SH-SY5Y (cell line): ENCODE measurements around the gene ECT2L.

ENCODE experiments used
- GATA2 ChIP-seq: IDR thresholded peaks from 2 replicates; pipeline ENCODE4 v1.6.1; 2011; ENCODE audit warnings: mild to moderate bottlenecking, low read depth, low read length
- GATA3 ChIP-seq: IDR thresholded peaks from 2 replicates; pipeline ENCODE4 v1.6.1; 2011; ENCODE audit warnings: low read depth, mild to moderate bottlenecking, low read length, moderate library complexity

Gene ECT2L

DNA sequence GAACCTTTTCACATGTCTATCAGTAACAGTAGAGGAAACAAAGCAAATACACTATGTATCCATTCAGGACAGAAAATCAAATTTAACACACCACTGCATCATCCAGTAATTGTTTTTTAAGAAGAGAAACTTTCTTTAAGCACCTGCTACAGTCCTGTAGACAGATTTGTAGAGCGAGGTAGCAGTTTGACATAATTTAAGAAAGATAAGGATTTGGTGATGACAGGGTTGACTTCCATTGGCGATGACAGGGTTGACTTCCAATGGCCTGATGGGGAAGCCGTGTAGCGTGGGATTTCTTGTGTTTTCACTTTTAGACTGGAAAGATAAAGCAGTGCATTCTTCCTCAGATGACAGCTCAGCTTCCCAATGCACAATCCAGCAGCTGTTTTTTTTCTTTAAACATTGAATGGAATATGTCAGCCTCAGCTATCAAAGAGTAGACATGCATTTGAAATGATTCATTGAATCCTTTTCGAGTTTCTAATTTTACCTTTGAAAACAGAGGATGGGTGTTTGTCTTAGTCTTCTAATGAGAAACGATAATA lies 68.5 kb downstream of the ECT2L start:
- TF ChIP-seq GATA3 (no peak), GATA2 (no peak)

DNA sequence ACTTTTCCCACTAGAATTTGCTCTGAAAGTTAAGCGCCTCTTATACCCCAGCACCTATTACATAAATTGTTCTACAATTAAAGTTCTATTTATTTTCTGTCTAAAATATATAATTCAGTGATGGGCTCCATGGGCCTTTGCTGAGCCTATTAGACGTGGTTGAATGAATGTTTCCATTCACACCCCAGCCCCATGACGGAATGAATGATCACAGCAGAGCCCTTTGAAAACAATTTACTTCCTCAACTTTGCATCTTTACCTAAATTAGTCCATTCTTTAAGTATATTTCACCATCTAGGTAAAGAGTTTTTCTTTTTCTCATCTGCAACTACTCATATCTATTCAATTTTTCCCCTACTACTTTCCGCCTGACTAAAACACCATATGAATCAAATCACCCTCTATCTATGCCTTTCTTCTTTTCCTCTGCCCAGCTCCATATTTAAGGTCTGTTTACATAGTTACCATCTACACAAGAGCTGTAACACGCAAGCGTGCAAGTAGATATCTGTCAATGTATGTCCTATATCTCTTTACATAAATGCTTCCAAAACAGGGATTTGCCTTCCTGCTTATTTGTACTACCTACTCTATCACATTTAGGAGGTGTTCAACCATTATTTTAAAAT lies 69.7 kb downstream of the ECT2L start:
- TF ChIP-seq GATA2 (no peak), GATA3 (no peak)

DNA sequence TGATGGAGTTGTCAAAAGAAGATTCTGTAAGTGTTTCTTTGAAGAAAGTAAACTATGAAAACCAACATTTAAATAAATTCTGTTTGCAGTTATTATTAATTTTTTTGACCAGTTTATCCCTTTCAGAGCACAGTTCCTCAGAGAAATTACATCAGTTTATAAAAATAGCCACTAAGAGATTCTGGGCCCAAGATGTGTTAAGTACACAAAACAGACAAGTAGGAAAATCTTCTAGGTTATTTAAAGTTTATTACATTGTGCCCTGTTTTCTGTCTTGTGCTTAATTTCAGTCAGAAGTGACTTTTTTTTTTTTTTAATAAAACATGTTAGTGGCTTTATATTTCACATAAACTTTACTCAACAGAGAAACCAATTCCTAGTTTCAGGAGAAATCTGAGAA lies 72.3 kb downstream of the ECT2L start:
- TF ChIP-seq GATA3 (no peak), GATA2 (no peak)

DNA sequence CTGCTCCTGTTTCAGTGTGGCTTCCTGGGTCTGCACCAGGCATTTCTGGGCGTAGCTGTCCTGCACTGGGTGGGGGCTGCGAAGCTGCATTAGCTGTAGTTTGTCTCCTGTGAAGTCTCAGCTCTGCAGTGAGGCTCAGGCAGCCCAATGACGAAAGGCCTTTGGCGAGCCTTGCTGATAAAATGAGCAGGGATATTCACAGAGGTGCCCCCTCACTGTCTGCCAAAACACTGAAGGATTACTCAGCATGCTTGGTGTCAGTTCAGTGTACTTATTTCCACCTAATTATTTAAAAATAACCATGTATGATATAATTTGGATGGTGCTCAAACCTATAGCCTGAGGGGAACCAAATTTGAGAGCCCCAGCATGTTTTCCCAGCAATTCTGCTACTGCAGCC lies 73.5 kb downstream of the ECT2L start:
- TF ChIP-seq GATA2 (no peak), GATA3 (no peak)

DNA sequence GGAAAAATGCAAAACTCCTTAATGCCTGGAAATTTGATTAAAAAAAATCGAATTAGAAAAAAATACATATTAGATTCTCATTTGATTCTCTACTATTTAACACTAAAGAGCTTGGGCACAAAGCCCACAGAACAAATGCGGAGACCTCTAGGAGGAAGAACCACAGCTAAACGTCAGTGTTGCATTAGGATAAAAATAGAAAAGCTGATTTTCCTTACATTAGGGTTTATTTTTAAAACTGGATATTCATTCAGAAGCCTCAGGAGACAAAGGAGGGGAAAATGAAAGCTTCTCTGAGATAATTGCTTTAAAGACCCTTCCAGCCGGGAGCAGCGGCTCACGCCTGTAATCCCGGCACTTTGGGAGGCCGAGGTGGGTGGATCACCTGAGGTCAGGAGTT lies 77.3 kb downstream of the ECT2L start:
- no peak for TF ChIP-seq GATA3
- no peak for TF ChIP-seq GATA2

DNA sequence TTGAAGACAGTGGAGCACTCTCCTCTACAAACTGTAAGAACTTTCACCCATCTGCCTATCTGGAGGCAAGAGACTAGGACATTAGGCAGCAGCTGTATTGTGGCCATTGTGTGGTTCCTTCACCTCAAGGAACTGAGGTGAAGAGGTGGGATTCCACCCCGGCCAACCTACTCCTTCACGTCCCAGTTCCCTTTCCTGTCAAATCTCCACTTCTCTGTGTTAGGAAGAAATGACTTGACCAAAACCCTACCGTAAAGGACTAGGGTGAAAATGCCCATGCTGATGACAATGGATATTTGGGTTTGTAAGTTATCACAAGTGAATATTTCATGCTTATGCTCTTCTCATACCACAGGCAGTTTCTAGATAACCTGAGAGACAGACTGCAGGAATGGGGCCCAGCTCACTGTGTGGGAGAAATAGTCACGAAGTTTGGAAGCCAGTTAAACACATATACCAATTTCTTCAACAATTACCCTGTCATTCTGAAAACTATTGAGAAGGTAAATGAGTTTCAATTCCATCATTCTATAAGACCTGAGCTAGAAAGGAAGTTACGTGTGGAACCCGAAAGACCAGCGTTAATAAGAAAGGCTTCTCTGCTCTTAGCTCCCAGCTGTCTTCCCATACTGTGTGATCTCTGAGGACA lies 86.6 kb downstream of the ECT2L start:
- no peak for TF ChIP-seq GATA2
- no peak for TF ChIP-seq GATA3

DNA sequence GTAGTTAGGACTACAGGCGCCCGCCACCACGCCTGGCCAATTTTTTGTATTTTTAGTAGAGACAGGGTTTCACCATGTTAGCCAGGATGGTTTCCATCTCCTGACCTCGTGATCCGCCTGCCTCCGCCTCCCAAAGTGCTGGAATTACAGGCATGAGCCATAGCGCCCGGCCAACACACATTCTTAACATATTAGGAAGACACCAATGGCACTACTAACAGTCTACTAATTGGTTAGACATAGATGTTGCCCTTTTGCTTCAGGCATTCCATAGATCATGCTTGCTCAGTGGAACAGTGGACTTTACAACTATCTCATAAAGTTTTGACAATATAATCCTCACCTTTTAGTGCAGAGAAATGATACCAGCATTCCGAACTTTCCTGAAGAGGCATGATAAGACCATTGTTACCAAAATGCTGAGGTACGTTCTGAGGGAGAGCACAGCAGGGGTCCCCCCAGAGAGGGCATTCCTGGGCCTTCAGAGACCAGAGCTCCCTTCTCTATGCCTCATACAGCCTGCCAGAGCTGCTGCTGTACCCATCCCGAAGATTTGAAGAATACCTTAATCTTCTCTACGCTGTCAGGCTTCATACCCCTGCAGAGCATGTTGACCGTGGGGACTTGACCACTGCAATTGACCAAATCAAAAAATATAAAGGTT lies 89.4 kb downstream of the ECT2L start:
- no peak for TF ChIP-seq GATA3
- TF ChIP-seq GATA2: no peak

DNA sequence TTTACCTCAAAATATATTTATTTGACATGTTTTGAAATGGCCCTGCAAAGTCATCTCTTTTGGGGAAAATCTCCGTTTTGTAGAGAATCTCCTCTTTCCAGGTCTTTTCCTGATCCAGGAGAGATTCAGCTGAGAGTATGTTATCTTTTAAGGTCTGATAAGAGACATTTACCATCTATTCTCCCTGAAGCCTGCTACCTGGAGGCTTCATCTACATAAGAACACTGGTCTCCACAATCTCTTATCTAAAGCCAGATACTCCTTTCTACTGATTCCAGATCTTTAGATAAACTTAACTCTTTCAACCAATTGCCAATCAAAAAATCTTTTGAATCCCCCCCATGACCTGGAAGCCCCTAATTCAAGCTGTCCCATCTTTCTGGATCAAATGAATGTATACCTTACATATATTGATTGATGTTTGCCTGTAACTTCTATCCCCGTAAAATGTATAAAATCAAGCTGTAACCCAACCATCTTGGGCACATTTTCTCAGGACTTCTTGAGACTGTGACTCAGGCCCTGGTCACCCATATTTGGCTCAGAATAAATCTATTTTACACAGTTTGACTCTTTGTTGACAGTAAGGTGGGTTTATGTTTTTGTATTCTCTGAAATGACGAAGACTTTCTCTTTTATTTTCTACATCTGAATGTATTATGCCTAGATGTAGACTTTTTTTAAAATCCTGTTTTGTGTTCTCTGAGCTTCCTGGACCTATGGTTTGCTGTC lies 95.5 kb downstream of the ECT2L start:
- TF ChIP-seq GATA2 (no peak), GATA3 (no peak)

DNA sequence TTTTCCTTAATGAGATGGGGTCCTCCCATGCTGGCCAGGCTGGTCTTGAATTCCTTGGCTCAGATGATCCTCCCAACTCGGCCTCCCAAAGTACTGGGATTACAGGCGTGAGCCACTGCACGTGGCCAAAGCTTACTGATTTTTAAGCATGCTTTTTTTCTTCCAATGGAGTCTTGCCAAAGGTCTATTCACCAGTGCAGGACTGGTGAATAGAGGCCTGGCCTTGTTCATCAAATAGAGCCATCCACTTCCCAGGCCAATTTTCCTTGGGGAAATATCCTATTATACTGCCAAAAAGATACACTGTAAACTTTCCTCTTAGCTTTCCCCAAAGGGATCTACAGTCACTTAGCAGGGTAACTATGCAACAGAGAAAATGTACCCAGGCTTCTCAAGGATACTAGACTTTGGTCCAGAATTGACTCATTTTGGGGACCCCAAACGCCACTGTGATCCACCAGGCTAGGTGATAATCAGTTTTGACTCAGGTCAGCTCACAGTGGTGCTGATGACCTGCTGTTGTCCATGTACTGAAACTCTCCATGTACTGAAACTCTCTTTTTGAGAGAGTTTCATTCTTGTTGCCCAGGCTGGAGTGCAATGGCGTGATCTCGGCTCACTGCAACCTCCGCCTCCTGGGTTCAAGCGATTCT lies 100.3 kb downstream of the ECT2L start:
- no peak for TF ChIP-seq GATA3
- TF ChIP-seq GATA2: no peak

DNA sequence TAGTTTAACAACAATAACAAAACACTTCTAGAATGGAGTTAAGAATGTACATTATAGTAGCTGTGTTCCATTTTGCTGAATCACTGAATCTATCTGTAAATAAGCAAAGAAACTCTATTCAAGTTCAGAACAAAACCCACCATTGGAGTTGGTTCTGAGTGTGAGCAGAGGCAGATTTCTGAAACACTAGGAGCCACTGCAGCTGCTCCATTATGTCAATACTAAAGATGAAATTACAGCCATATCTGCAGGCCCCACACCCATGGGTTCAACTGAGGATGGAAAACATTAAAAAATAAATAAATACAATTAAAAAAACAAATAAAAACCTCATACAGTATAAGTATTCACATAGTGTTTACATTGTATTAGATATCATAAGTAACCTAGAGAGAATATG lies 101.1 kb downstream of the ECT2L start:
- TF ChIP-seq GATA3 (no peak), GATA2 (no peak)

DNA sequence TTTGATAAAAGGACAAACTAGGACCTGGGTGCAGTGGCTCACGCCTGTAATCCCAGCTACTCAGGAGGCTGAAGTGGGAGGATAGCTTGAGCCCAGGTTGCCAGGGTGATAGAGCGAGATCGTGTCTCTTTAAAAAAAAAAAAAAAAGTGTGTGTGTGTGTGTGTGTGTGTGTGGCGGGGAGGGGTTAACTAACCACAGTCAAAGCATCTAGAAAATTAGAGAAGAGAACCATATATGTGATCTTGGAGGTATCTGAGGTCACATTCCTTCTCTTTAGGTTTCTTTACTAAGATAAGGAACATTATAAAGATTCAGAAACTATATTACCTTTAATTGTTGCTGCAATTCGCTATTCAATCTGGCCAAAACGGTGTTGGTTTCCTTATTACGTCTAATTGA lies 111.3 kb downstream of the ECT2L start:
- TF ChIP-seq GATA3: no peak
- no peak for TF ChIP-seq GATA2

DNA sequence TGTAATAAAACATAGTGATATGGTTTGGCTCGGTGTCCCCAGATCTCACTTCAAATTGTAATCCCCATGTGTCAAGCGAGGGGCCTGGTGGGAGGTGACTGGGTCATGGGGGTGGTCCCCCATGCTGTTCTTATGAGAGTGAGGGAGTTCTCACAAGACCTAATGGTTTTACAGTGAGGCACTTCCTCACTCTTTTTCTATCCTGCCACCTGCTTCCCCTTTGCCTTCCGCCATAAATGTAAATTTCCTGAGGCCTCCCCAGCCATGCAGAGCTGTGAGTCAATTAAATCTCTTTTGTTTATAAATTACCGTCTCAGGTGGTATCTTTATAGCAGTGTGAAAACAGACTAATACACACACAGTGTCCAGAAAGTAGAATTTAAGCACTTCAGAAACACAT lies 113.6 kb downstream of the ECT2L start:
- no peak for TF ChIP-seq GATA3
- no peak for TF ChIP-seq GATA2

DNA sequence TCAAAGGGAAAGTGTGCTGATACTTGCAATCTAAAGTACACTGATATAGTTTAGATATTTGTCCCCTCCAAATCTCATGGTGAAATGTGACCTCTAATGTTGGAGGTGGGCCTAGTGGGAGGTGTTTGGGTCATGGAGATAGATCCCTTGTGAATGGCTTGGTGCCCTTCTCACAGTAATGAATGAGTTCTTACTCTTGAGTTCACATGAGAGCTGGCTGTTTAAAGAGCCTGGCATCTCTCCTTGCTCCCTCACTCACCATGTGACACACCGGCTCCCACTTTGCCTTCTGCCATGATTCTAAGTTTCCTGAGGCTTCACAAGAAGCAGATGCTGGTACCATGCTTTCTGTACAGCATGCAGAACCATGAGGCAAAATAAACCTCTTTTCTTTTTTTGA lies 114.1 kb downstream of the ECT2L start:
- TF ChIP-seq GATA3: no peak
- TF ChIP-seq GATA2: no peak

DNA sequence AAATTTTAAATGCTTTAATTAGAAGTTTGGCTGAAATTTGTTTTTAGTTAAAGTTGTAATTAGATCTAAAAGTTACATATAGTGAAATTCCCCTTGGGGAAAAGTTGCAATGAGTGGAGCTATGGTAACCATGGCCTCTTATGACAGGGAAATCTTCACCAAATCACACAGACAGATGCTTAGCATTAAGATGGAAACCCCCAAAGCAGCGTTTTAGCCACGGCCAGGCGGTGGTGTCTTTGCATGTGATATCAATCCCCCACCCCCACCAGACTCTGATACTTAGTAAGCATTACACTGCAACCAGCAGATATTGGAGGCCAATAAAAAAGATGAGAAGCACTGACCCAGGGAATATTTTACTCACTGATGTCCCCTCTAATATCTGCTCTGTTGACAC lies 116.4 kb downstream of the ECT2L start:
- TF ChIP-seq GATA2 (no peak), GATA3 (no peak)
